ENCODE data around the gene SMS. TPM values are rescaled to one million over a fixed set of nuclear protein-coding genes. Genes with fewer than 3 reads are reported as not detected.

SMS gene
- polyA plus RNA-seq, 4 donors: 57.0 to 166 (median 150) TPM

GRCh38 chrX:21975242-21975641 lies 34.7 kb downstream of the SMS start:
- DNase-seq (ENCODE audit: low read depth in 4 of 4, low spot score in 3 of 4): no peak

GRCh38 chrX:21975812-21976211 lies 35.3 kb downstream of the SMS start:
- no peak for DNase-seq (ENCODE audit: low read depth in 4 of 4, low spot score in 3 of 4)

GRCh38 chrX:21978346-21978745 lies 37.8 kb downstream of the SMS start:
- no peak for DNase-seq (ENCODE audit: low read depth in 4 of 4, low spot score in 3 of 4)

GRCh38 chrX:21982311-21982710 lies 41.8 kb downstream of the SMS start:
- no peak for DNase-seq (ENCODE audit: low read depth in 4 of 4, low spot score in 3 of 4)

- peak; percentile 36 to 59 (median 45) for DNase-seq (ENCODE audit: low read depth in 4 of 4, low spot score in 3 of 4)
These were observed 44.8 kb downstream of the SMS start for GRCh38 chrX:21985332-21985777.

GRCh38 chrX:21986596-21986995 lies 46.1 kb downstream of the SMS start:
- no peak for DNase-seq (ENCODE audit: low read depth in 4 of 4, low spot score in 3 of 4)

- no peak for DNase-seq (ENCODE audit: low read depth in 4 of 4, low spot score in 3 of 4)
These were observed 48.9 kb downstream of the SMS start for GRCh38 chrX:21989384-21989783.

- DNase-seq (ENCODE audit: low read depth in 4 of 4, low spot score in 3 of 4): no peak
These were observed 50.3 kb downstream of the SMS start for GRCh38 chrX:21990832-21991231.

GRCh38 chrX:21991504-21991903 lies 51.0 kb downstream of the SMS start:
- no peak for DNase-seq (ENCODE audit: low read depth in 4 of 4, low spot score in 3 of 4)

GRCh38 chrX:21993265-21993664 lies 52.8 kb downstream of the SMS start:
- DNase-seq (ENCODE audit: low read depth in 4 of 4, low spot score in 3 of 4): no peak

- no peak for DNase-seq (ENCODE audit: low read depth in 4 of 4, low spot score in 3 of 4)
These were observed 56.5 kb downstream of the SMS start for GRCh38 chrX:21996872-21997455.

GRCh38 chrX:21998037-21998436 lies 57.5 kb downstream of the SMS start:
- no peak for DNase-seq (ENCODE audit: low read depth in 4 of 4, low spot score in 3 of 4)

GRCh38 chrX:22004866-22005265 lies 64.4 kb downstream of the SMS start:
- DNase-seq (ENCODE audit: low read depth in 4 of 4, low spot score in 3 of 4): no peak

- DNase-seq (ENCODE audit: low read depth in 4 of 4, low spot score in 3 of 4): no peak
These were observed 71.5 kb downstream of the SMS start for GRCh38 chrX:22012051-22012450.

GRCh38 chrX:22012931-22013330 lies 72.4 kb downstream of the SMS start:
- no peak for DNase-seq (ENCODE audit: low read depth in 4 of 4, low spot score in 3 of 4)

GRCh38 chrX:22015139-22015750 lies 74.7 kb downstream of the SMS start:
- DNase-seq (ENCODE audit: low read depth in 4 of 4, low spot score in 3 of 4): no peak

- no peak for DNase-seq (ENCODE audit: low read depth in 4 of 4, low spot score in 3 of 4)
These were observed 81.3 kb downstream of the SMS start for GRCh38 chrX:22021751-22022324.

GRCh38 chrX:22024577-22024976 lies 84.1 kb downstream of the SMS start:
- DNase-seq (ENCODE audit: low read depth in 4 of 4, low spot score in 3 of 4): no peak

GRCh38 chrX:22025751-22026150 lies 85.2 kb downstream of the SMS start:
- no peak for DNase-seq (ENCODE audit: low read depth in 4 of 4, low spot score in 3 of 4)

- DNase-seq (ENCODE audit: low read depth in 4 of 4, low spot score in 3 of 4): no peak
These were observed 86.2 kb downstream of the SMS start for GRCh38 chrX:22026731-22027130.

- no peak for DNase-seq (ENCODE audit: low read depth in 4 of 4, low spot score in 3 of 4)
These were observed 91.6 kb downstream of the SMS start, which contains the start of gene PHEX for GRCh38 chrX:22032084-22032483. TSS of gene PHEX (plus strand) at chrX:22032325. CDS start at chrX:22033006, 681 bp downstream.

GRCh38 chrX:22032506-22032905 lies 92.0 kb downstream of the SMS start:
- no peak for DNase-seq (ENCODE audit: low read depth in 4 of 4, low spot score in 3 of 4)
